NT2/D1 (cell line): ENCODE data around the gene LNP1.

ENCODE experiments used
- SUZ12 ChIP-seq: IDR thresholded peaks from 2 replicates; pipeline ENCODE4 v1.6.1; 2011; ENCODE audit not compliant: insufficient read length, insufficient read depth; ENCODE audit errors: extremely low read depth
- YY1 ChIP-seq: IDR thresholded peaks from 2 replicates; pipeline ENCODE4 v1.6.1; 2011; ENCODE audit not compliant: insufficient read length, insufficient read depth
- ZNF274 ChIP-seq: IDR thresholded peaks from 2 replicates; pipeline ENCODE4 v1.6.1; 2011; ENCODE audit warnings: mild to moderate bottlenecking, low read depth, low read length

DNA sequence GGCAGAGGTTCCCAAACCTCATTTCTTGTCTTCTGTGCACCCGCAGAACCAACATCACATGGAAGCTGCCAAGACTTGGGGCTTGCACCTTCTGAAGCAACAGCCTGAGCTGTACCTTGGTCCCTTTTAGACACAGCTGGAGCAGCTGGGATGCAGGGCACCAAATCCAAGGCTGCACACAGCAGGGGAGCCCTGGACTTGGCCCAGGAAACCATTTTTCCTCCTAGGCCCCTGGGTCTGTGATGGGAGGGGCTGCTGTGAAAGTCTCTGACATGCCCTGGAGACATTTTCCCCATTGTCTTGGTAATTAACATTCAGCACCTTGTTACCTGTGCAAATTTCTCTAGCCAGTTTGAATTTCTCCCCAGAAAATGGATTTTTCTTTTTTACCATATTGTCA is 57.5 kb downstream of the LNP1 start:
- no peak for TF ChIP-seq YY1
- TF ChIP-seq SUZ12: no peak
- no peak for TF ChIP-seq ZNF274
